Renal cortical epithelial cell (primary cell): ENCODE data around the gene TAPBPL. TPM values are rescaled to one million over a fixed set of nuclear protein-coding genes. Genes with fewer than 3 reads are reported as not detected.
"Not testable (repeated sequence)": the region's sequence is repeated elsewhere in the genome, so short reads cannot be mapped to it uniquely, and the experiment has no call there.

ENCODE experiments used
- DNase-seq: peaks from one replicate; pipeline ENCODE4 v3.0.0-alpha.2; 2011; ENCODE audit warnings: low read depth
- total RNA-seq: library from RNA; depleted of rRNA; stranded (reverse); fragments of >200 nt; gene quantifications from 2 replicates; pipeline ENCODE4 v1.2.3, GENCODE V29; 2014

The TAPBPL gene
- total RNA-seq, 1 donor from 2014 or later, result 19.1 TPM

GRCh38 chr12:6490673-6491072 lies 38.8 kb downstream of the TAPBPL start:
- not testable (repeated sequence) for DNase-seq

- DNase-seq, result peak; percentile 83
Observed at GRCh38 chr12:6492838-6493496, 41.1 kb downstream of the TAPBPL start, which contains the start of gene MRPL51. Gene MRPL51, minus strand, starts transcription at chr12:6493262. Its CDS starts 126 bp downstream, at chr12:6493136.

GRCh38 chr12:6493497-6494257 lies 41.8 kb downstream of the TAPBPL start, which contains the start of gene NCAPD2:
Gene NCAPD2, plus strand, starts transcription at chr12:6494102. Its CDS starts 997 bp downstream, at chr12:6495099.
- DNase-seq, result peak; percentile 90

GRCh38 chr12:6494258-6494743 lies 42.5 kb downstream of the TAPBPL start:
- DNase-seq, result no peak

- DNase-seq, result no peak
Observed at GRCh38 chr12:6494968-6495367, 43.1 kb downstream of the TAPBPL start.

- not testable (repeated sequence) for DNase-seq
Observed at GRCh38 chr12:6497291-6497690, 45.4 kb downstream of the TAPBPL start.

- DNase-seq, result no peak
Observed at GRCh38 chr12:6500466-6500865, 48.6 kb downstream of the TAPBPL start.

- no peak for DNase-seq
Observed at GRCh38 chr12:6507102-6507998, 55.5 kb downstream of the TAPBPL start.

- no peak for DNase-seq
Observed at GRCh38 chr12:6508087-6508486, 56.2 kb downstream of the TAPBPL start.

Other genes with a start within 250 kb of the TAPBPL start
- 1.4 and 2.7 TPM in 2 replicates for gene PLEKHG6, start 141.4 kb upstream of the TAPBPL start, total RNA-seq
- 42.5 and 159 TPM in 2 replicates for gene TNFRSF1A, start 110.0 kb upstream of the TAPBPL start, total RNA-seq
- gene SCNN1A, start 76.5 kb upstream of the TAPBPL start, total RNA-seq, result 57.5 and 243 TPM in 2 replicates
- 58.5 and 103 TPM in 2 replicates for gene LTBR, start 67.9 kb upstream of the TAPBPL start, total RNA-seq
- not detected in 2 replicates for gene CD27, start 7.1 kb upstream of the TAPBPL start, total RNA-seq
- gene VAMP1, start 18.6 kb downstream of the TAPBPL start, total RNA-seq, result 1.8 and 2.3 TPM in 2 replicates
- gene MRPL51, start 41.2 kb downstream of the TAPBPL start, total RNA-seq, result 57.1 and 84.9 TPM in 2 replicates
- gene NCAPD2, start 42.1 kb downstream of the TAPBPL start, total RNA-seq, result 28.1 and 138 TPM in 2 replicates
- gene GAPDH, start 82.5 kb downstream of the TAPBPL start, total RNA-seq, result 5,930 and 6,897 TPM in 2 replicates
- 3.8 and 5.2 TPM in 2 replicates for gene IFFO1, start 104.0 kb downstream of the TAPBPL start, total RNA-seq
- 16.5 and 32.3 TPM in 2 replicates for gene NOP2, start 116.2 kb downstream of the TAPBPL start, total RNA-seq
- gene CHD4, start 155.3 kb downstream of the TAPBPL start, total RNA-seq, result 228 and 358 TPM in 2 replicates
- 0.17 TPM in 1 of 2 replicates, not detected in the other for gene LPAR5, start 183.9 kb downstream of the TAPBPL start, total RNA-seq
- 0.15 and 0.17 TPM in 2 replicates for gene ACRBP, start 195.4 kb downstream of the TAPBPL start, total RNA-seq
- 45.3 and 67.6 TPM in 2 replicates for gene ING4, start 211.1 kb downstream of the TAPBPL start, total RNA-seq
- 5.6 and 18.4 TPM in 2 replicates for gene ZNF384, start 237.3 kb downstream of the TAPBPL start, total RNA-seq
- gene PIANP, start 248.8 kb downstream of the TAPBPL start, total RNA-seq, result 0.15 TPM in 1 of 2 replicates, not detected in the other